SK-N-SH treated with all-trans-retinoic acid at 6 μM for 48 hours (cell line): ENCODE data around the gene NPIPB6.

Experiments used
- ATAC-seq: fragments of 200-7000 bp; cut with Tn5 transposase; 3 replicates; pipeline ENCODE4 v1.9.1; 2020; ENCODE audit warnings: mild to moderate bottlenecking, moderate library complexity
- ARNTL ChIP-seq: fragments of 450-650 bp; formaldehyde crosslinking; IDR thresholded peaks from 2 replicates; pipeline ENCODE4 v1.5.0; 2020; ENCODE audit warnings: low read depth, mild to moderate bottlenecking, moderate library complexity, borderline replicate concordance
- CSDC2 ChIP-seq: fragments of 250-450 bp; sonication (Bioruptor Pico); IDR thresholded peaks from 2 replicates; pipeline ENCODE4 v1.5.0; 2020; ENCODE audit warnings: mild to moderate bottlenecking, moderate library complexity
- ESRRG ChIP-seq: fragments of 250-450 bp; sonication (Bioruptor Pico); IDR thresholded peaks from 2 replicates; pipeline ENCODE4 v1.6.1; 2021; ENCODE audit warnings: mild to moderate bottlenecking
- GLIS3 ChIP-seq: fragments of 250-450 bp; sonication (Bioruptor Pico); IDR thresholded peaks from 2 replicates; pipeline ENCODE4 v1.5.0; 2020; ENCODE audit warnings: mild to moderate bottlenecking, moderate library complexity
- ISL1 ChIP-seq: fragments of 250-450 bp; sonication (Bioruptor Pico); IDR thresholded peaks from 2 replicates; pipeline ENCODE4 v2.1.2; 2022; ENCODE audit warnings: mild to moderate bottlenecking, moderate library complexity
- OSR1 ChIP-seq: fragments of 250-450 bp; sonication (Bioruptor Pico); IDR thresholded peaks from 2 replicates; pipeline ENCODE4 v1.8.0; 2022; ENCODE audit warnings: moderate library complexity, mild to moderate bottlenecking, inconsistent platforms
- PPARA ChIP-seq: fragments of 250-450 bp; sonication (Bioruptor Pico); IDR thresholded peaks from 2 replicates; pipeline ENCODE4 v1.5.0; 2020; ENCODE audit warnings: mild to moderate bottlenecking, borderline replicate concordance
- RARB ChIP-seq: fragments of 250-450 bp; sonication (Bioruptor Pico); IDR thresholded peaks from 2 replicates; pipeline ENCODE4 v1.8.0; 2021; ENCODE audit warnings: mild to moderate bottlenecking, moderate library complexity
- SNAI2 ChIP-seq: fragments of 250-450 bp; sonication (Bioruptor Pico); IDR thresholded peaks from 2 replicates; pipeline ENCODE4 v1.5.0; 2020; ENCODE audit warnings: mild to moderate bottlenecking, moderate library complexity
- TOX ChIP-seq: fragments of 250-450 bp; sonication (Bioruptor Pico); IDR thresholded peaks from 2 replicates; pipeline ENCODE4 v1.8.0; 2021; ENCODE audit warnings: mild to moderate bottlenecking, moderate library complexity, borderline replicate concordance
- ZC3H10 ChIP-seq: fragments of 250-450 bp; sonication (Bioruptor Pico); IDR thresholded peaks from 2 replicates; pipeline ENCODE4 v1.5.1; 2021; ENCODE audit warnings: mild to moderate bottlenecking, moderate library complexity
- ZFP3 ChIP-seq: fragments of 250-450 bp; sonication (Bioruptor Pico); IDR thresholded peaks from 2 replicates; pipeline ENCODE4 v1.5.0; 2020; ENCODE audit warnings: mild to moderate bottlenecking, moderate library complexity
- ZNF565 ChIP-seq: fragments of 450-650 bp; formaldehyde crosslinking; conservative IDR thresholded peaks from 2 replicates; pipeline ENCODE4 v1.5.0; 2020; ENCODE audit warnings: low read depth, mild to moderate bottlenecking, moderate library complexity
- ZNF70 ChIP-seq: fragments of 450-650 bp; formaldehyde crosslinking; IDR thresholded peaks from 2 replicates; pipeline ENCODE4 v1.5.0; 2020; ENCODE audit warnings: mild to moderate bottlenecking, moderate library complexity
- ZNF8 ChIP-seq: fragments of 450-650 bp; formaldehyde crosslinking; IDR thresholded peaks from 2 replicates; pipeline ENCODE4 v1.5.0; 2020; ENCODE audit warnings: mild to moderate bottlenecking, moderate library complexity
- TF ChIP-seq, protein P1 (sequence below): fragments of 250-450 bp; sonication (Bioruptor Pico); IDR thresholded peaks from 2 replicates; pipeline ENCODE4 v1.5.1; 2020; ENCODE audit warnings: low read depth, mild to moderate bottlenecking, moderate library complexity
- TF ChIP-seq, protein P2 (sequence below): fragments of 250-450 bp; sonication (Bioruptor Pico); IDR thresholded peaks from 2 replicates; pipeline ENCODE4 v1.8.0; 2020; ENCODE audit warnings: mild to moderate bottlenecking, moderate library complexity, borderline replicate concordance
- TF ChIP-seq, protein P3 (sequence below): fragments of 250-450 bp; sonication (Bioruptor Pico); IDR thresholded peaks from 2 replicates; pipeline ENCODE4 v1.5.0; 2020; ENCODE audit warnings: mild to moderate bottlenecking, moderate library complexity

The NPIPB6 gene

DNA sequence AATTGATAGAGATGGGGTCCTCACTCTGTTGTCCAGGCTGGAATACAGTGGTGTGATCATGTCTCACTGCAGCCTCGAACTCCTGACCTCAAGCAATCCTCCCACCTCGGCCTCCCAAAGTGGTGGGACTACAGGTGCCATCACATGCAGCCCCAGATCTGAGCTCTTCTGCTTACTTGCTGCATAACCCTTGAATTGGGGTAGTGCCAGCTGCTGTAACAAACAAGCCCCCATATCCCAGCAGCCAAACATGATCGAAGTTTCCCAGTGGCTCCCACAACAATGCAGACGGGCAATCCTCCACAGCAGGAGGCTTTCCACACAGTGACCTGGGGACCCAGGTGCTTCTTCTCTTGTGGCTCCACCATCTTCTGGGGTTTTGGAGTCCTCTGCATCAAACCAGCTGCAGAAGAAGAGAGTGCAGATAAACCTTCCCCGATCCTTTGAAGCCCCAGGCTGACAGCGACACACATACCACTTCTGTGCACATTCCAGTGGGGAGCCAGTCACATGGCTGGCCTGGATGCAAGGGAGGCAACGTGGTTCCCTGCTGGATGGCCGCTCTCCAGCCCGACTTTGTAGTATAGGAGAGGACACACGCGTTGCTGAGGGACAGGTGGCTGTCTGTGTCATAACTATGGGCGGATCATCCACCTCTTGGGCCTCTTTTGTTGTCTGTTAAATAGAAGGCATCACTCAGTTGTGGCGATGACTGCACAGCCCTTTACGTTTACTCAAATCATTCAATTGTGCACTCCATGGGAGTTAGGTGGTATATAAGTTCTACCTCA lies 54.3 kb downstream of the NPIPB6 start:
- no peak for ATAC-seq
- TF ChIP-seq SNAI2 (CRISPR knock-in tag) (no peak), ISL1 (CRISPR knock-in tag) (no peak), ZNF565 (CRISPR knock-in tag) (no peak), ARNTL (CRISPR knock-in tag) (no peak), OSR1 (no peak)
- TF ChIP-seq, protein P1, sequence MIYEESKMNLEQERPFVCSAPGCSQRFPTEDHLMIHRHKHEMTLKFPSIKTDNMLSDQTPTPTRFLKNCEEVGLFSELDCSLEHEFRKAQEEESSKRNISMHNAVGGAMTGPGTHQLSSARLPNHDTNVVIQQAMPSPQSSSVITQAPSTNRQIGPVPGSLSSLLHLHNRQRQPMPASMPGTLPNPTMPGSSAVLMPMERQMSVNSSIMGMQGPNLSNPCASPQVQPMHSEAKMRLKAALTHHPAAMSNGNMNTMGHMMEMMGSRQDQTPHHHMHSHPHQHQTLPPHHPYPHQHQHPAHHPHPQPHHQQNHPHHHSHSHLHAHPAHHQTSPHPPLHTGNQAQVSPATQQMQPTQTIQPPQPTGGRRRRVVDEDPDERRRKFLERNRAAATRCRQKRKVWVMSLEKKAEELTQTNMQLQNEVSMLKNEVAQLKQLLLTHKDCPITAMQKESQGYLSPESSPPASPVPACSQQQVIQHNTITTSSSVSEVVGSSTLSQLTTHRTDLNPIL (CRISPR knock-in tag): no peak
- TF ChIP-seq, protein P2, sequence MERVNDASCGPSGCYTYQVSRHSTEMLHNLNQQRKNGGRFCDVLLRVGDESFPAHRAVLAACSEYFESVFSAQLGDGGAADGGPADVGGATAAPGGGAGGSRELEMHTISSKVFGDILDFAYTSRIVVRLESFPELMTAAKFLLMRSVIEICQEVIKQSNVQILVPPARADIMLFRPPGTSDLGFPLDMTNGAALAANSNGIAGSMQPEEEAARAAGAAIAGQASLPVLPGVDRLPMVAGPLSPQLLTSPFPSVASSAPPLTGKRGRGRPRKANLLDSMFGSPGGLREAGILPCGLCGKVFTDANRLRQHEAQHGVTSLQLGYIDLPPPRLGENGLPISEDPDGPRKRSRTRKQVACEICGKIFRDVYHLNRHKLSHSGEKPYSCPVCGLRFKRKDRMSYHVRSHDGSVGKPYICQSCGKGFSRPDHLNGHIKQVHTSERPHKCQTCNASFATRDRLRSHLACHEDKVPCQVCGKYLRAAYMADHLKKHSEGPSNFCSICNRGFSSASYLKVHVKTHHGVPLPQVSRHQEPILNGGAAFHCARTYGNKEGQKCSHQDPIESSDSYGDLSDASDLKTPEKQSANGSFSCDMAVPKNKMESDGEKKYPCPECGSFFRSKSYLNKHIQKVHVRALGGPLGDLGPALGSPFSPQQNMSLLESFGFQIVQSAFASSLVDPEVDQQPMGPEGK (CRISPR knock-in tag): no peak
- TF ChIP-seq, protein P3, sequence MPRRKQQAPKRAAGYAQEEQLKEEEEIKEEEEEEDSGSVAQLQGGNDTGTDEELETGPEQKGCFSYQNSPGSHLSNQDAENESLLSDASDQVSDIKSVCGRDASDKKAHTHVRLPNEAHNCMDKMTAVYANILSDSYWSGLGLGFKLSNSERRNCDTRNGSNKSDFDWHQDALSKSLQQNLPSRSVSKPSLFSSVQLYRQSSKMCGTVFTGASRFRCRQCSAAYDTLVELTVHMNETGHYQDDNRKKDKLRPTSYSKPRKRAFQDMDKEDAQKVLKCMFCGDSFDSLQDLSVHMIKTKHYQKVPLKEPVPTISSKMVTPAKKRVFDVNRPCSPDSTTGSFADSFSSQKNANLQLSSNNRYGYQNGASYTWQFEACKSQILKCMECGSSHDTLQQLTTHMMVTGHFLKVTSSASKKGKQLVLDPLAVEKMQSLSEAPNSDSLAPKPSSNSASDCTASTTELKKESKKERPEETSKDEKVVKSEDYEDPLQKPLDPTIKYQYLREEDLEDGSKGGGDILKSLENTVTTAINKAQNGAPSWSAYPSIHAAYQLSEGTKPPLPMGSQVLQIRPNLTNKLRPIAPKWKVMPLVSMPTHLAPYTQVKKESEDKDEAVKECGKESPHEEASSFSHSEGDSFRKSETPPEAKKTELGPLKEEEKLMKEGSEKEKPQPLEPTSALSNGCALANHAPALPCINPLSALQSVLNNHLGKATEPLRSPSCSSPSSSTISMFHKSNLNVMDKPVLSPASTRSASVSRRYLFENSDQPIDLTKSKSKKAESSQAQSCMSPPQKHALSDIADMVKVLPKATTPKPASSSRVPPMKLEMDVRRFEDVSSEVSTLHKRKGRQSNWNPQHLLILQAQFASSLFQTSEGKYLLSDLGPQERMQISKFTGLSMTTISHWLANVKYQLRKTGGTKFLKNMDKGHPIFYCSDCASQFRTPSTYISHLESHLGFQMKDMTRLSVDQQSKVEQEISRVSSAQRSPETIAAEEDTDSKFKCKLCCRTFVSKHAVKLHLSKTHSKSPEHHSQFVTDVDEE (CRISPR knock-in tag): no peak
- TF ChIP-seq, all 23 proteins: peak for 0

DNA sequence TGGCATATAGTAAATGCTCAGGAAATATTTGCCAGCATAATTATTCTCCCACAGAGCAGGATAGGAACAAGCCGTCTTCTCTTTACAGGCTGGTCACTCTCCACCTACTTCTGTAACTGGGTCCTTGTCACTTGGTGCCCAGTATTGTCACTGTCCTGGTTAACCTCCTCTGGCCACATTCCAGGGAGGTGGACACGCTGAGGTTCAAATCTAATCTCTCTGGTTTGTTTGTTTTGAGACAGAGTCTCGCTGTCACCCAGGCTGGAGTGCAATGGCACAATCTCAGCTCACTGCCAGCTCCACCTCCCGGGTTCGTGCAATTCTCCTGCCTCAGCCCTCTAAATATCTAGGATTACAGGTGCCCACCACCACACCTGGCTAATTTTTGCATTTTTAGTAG lies 55.4 kb downstream of the NPIPB6 start:
- no peak for TF ChIP-seq ZNF8 (CRISPR knock-in tag)
- TF ChIP-seq TOX: no peak
- no peak for ATAC-seq

DNA sequence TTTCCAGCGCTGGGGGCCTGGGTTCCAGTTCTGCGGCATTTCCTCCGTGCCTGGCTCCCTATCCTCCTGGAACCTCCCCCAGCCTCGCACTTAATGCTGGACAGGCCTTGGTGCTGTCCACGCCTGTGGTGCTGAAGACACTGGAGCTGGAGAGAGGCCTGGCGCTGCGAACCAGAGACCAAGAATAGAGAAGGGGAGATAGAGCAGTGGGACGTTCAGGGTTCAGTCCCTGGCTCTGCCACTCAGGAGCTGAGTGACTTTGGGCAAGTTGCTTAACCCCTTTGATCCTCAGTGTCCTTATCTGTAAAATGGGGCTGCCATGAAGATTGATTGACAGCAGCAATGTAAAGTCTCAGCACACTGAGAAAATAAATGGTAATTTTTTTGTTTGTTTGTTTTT lies 59.1 kb downstream of the NPIPB6 start:
- ATAC-seq: peak; percentile 80
- no peak for TF ChIP-seq ZC3H10 (CRISPR knock-in tag)
- TF ChIP-seq, protein P1 (CRISPR knock-in tag): no peak
- TF ChIP-seq TOX: no peak
- 0 out of 2 replicates have a peak, but pooled peaks have one; percentile 35 for TF ChIP-seq CSDC2 (CRISPR knock-in tag)
- TF ChIP-seq SNAI2 (CRISPR knock-in tag): 0 out of 2 replicates have a peak, but pooled peaks have one; percentile 39
- TF ChIP-seq ZFP3 (CRISPR knock-in tag): no peak
- TF ChIP-seq PPARA (CRISPR knock-in tag): no peak
- TF ChIP-seq, all 23 proteins: peak for 2

DNA sequence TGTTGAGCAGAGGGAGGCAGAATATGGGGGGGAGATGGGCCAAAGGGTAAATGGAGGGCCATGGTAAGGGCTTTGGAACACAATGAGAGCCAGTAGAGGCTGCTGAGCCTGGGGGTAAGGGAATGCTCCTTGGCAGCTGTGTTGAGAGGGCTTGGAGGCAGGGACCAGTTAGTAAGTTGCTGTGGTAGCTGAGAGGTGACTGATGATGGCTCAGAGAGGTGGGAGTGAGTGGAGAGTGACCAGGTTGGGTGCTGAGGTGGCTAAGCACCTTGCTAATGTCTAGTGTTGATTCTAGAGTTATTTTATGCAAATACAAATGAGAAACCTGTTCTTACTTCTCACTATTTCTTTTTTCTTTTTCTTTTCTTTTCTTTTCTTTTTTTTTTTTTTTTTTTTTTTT lies 60.2 kb downstream of the NPIPB6 start:
- no peak for ATAC-seq
- TF ChIP-seq SNAI2 (CRISPR knock-in tag) (no peak), ZNF70 (no peak), RARB (CRISPR knock-in tag) (no peak), ZNF8 (CRISPR knock-in tag) (no peak), ESRRG (CRISPR knock-in tag) (no peak)

DNA sequence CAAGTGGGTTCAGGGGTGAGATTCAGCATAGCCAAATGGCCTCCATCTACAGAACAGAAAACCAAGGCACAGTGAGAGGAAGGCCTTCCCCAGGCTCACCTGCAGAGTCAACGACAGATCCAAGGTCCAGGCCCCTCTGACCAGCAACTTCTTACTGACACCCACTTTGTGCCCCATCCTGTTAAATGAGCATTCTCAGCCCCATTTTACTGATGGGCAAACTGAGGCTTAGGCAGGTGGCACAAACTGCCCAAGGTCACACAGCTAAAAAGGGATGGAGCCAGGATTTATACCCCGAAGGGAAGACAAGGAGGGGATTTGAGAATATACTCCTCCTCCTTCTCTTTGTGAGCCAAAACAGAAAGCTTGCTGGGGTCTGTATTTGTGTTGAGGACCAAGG lies 61.7 kb downstream of the NPIPB6 start:
- TF ChIP-seq, protein P1 (CRISPR knock-in tag): no peak
- TF ChIP-seq ZNF8 (CRISPR knock-in tag): no peak
- TF ChIP-seq GLIS3 (CRISPR knock-in tag): no peak
- TF ChIP-seq ZNF70: no peak
- no peak for TF ChIP-seq ESRRG (CRISPR knock-in tag)
- TF ChIP-seq, all 23 proteins: peak for 0
- ATAC-seq: no peak
